NCI-H2227 (cell line): ENCODE results near the gene DCST1.
A peak's percentile ranks its signal among the peaks of the same experiment; 100 is the strongest.

Experiments used
- DNase-seq: peaks from one replicate; lab custom pipeline; 2025; ENCODE audit not compliant: unreplicated experiment; lab: John Stamatoyannopoulos, UW

DCST1 gene

GRCh38 chr1:155050560-155051341 is 17.1 kb downstream of the DCST1 start, which contains the start of gene ADAM15:
Gene ADAM15, plus strand, starts transcription at chr1:155051316. Its CDS starts 71 bp downstream, at chr1:155051387.
- peak; percentile 90 for DNase-seq

- no peak for DNase-seq
These were observed 17.7 kb downstream of the DCST1 start for GRCh38 chr1:155051342-155051776.

- DNase-seq: peak; percentile 72
These were observed 18.3 kb downstream of the DCST1 start for GRCh38 chr1:155051777-155052398.

GRCh38 chr1:155052439-155053395 is 19.1 kb downstream of the DCST1 start:
- no peak for DNase-seq

- DNase-seq: no peak
These were observed 20.0 kb downstream of the DCST1 start for GRCh38 chr1:155053531-155054105.

GRCh38 chr1:155057104-155057503 is 23.5 kb downstream of the DCST1 start:
- no peak for DNase-seq

- no peak for DNase-seq
These were observed 24.2 kb downstream of the DCST1 start for GRCh38 chr1:155057788-155058211.

GRCh38 chr1:155060736-155061135 is 27.1 kb downstream of the DCST1 start:
- no peak for DNase-seq

- peak; percentile 93 for DNase-seq
These were observed 27.9 kb downstream of the DCST1 start for GRCh38 chr1:155061381-155062150.

- DNase-seq: peak; percentile 48
These were observed 28.6 kb downstream of the DCST1 start for GRCh38 chr1:155062151-155062686.

- DNase-seq: peak; percentile 78
These were observed 29.2 kb downstream of the DCST1 start for GRCh38 chr1:155062702-155063411.

- DNase-seq: peak; percentile 83
These were observed 30.0 kb downstream of the DCST1 start, which contains the start of gene EFNA4 for GRCh38 chr1:155063550-155064110. Gene EFNA4, plus strand, starts transcription at chr1:155063740. Its CDS starts 84 bp downstream, at chr1:155063824.

- peak; percentile 82 for DNase-seq
These were observed 30.6 kb downstream of the DCST1 start for GRCh38 chr1:155064111-155064831.

- no peak for DNase-seq
These were observed 31.3 kb downstream of the DCST1 start for GRCh38 chr1:155064832-155065429.

- DNase-seq: no peak
These were observed 33.2 kb downstream of the DCST1 start for GRCh38 chr1:155066777-155067176.

- DNase-seq: no peak
These were observed 35.0 kb downstream of the DCST1 start for GRCh38 chr1:155068599-155068998.

GRCh38 chr1:155069551-155070157 is 36.0 kb downstream of the DCST1 start:
- DNase-seq: peak; percentile 83
